ENCODE results near the gene FOCAD. TPM values are rescaled to one million over a fixed set of nuclear protein-coding genes. Genes with fewer than 3 reads are reported as not detected.

Gene FOCAD
- total RNA-seq, 2 donors from 2014 or later, result 42.5 to 50.1 TPM

DNA sequence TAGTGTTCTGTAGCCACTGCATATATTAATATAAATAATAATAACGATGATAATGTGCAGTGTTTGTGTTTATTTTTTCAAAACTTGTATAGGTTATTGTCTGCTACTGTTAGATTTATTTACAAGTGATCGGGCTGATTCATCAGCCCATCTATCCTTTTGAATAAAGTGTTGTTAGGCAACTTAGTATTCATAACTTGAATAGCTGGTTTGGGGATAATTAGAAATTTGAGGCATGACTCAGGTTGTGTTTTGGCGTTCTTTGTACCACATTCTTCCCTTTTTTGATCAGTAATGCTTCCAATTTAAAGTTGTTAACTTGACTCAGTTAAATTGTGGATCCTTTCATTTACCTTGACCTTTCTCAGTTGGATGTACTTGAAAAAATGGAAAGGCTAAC, 69.7 kb downstream of the FOCAD start:
- no peak for DNase-seq (ENCODE audit: low spot score)
- TF ChIP-seq, protein P1, sequence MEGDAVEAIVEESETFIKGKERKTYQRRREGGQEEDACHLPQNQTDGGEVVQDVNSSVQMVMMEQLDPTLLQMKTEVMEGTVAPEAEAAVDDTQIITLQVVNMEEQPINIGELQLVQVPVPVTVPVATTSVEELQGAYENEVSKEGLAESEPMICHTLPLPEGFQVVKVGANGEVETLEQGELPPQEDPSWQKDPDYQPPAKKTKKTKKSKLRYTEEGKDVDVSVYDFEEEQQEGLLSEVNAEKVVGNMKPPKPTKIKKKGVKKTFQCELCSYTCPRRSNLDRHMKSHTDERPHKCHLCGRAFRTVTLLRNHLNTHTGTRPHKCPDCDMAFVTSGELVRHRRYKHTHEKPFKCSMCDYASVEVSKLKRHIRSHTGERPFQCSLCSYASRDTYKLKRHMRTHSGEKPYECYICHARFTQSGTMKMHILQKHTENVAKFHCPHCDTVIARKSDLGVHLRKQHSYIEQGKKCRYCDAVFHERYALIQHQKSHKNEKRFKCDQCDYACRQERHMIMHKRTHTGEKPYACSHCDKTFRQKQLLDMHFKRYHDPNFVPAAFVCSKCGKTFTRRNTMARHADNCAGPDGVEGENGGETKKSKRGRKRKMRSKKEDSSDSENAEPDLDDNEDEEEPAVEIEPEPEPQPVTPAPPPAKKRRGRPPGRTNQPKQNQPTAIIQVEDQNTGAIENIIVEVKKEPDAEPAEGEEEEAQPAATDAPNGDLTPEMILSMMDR (IDR thresholded peaks at IDR 0.05), result no peak
- H3K9me3 ChIP-seq, result no peaks in the 10 kb centered on the region
- peaks cover 8% of the 10 kb centered on the region for H3K36me3 ChIP-seq
- no peak overlapping the region for H3K4me3 ChIP-seq
- no peak overlapping the region for H3K27ac ChIP-seq
- H3K4me1 ChIP-seq, result no peaks in the 10 kb centered on the region
- H3K27me3 ChIP-seq, result no peaks in the 10 kb centered on the region

GRCh38 chr9:20754556-20754955, 70.5 kb downstream of the FOCAD start:
- Histone ChIP-seq H3K4me3 (no peak overlapping the region), H3K27ac (no peak overlapping the region), H3K36me3 (peaks cover 8% of the 10 kb centered on the region), H3K9me3 (no peaks in the 10 kb centered on the region), H3K27me3 (no peaks in the 10 kb centered on the region), H3K4me1 (no peaks in the 10 kb centered on the region)
- TF ChIP-seq, protein P1 (IDR thresholded peaks at IDR 0.05), result no peak
- DNase-seq (ENCODE audit: low spot score), result no peak

DNA sequence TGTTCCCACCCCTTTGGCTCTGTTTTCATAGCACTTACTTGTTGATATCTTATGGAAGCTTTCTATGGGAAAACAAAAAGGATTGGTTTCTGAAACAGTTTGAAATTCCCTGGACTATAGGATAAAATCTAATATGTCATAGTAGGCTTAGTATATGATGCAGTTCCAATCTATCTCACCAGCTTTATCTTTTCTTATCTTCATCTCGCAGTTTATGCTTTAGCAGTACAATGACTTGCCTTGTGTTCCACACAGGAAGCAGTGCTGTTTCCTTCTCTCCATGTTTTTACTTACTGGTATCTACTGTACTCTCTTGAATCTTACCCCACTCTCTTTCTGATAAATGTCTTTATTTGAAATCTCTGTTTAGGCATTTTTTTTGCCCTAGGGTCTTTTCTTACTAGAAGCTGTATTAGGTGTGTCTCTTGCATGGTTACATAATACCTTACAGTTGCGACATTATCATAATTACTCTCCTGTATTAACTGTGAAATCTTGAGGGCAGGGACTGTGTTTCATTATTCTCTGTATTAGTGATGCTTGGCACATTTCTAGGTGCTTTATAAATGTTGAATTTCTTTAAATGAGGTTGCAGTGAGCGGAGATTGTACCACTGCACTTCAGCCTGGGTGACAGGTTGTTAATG, 76.3 kb downstream of the FOCAD start:
- Histone ChIP-seq H3K9me3 (no peaks in the 10 kb centered on the region), H3K27me3 (no peaks in the 10 kb centered on the region), H3K36me3 (peaks cover 14% of the 10 kb centered on the region), H3K27ac (no peak overlapping the region), H3K4me1 (no peaks in the 10 kb centered on the region), H3K4me3 (no peak overlapping the region)
- DNase-seq (ENCODE audit: low spot score), result no peak
- TF ChIP-seq, protein P1 (IDR thresholded peaks at IDR 0.05), result no peak

- no peaks in the 10 kb centered on the region for H3K27me3 ChIP-seq
- H3K4me1 ChIP-seq, result no peaks in the 10 kb centered on the region
- TF ChIP-seq, protein P1 (IDR thresholded peaks at IDR 0.05), result no peak
- H3K9me3 ChIP-seq, result no peaks in the 10 kb centered on the region
- no peak overlapping the region for H3K27ac ChIP-seq
- no peak overlapping the region for H3K4me3 ChIP-seq
- DNase-seq (ENCODE audit: low spot score), result no peak
- H3K36me3 ChIP-seq, result peaks cover 19% of the 10 kb centered on the region
These were observed 86.9 kb downstream of the FOCAD start for GRCh38 chr9:20770947-20771346.

- H3K36me3 ChIP-seq, result peaks cover 16% of the 10 kb centered on the region
- H3K4me1 ChIP-seq, result no peaks in the 10 kb centered on the region
- TF ChIP-seq, protein P1 (IDR thresholded peaks at IDR 0.05), result no peak
- no peaks in the 10 kb centered on the region for H3K27me3 ChIP-seq
- no peak overlapping the region for H3K27ac ChIP-seq
- DNase-seq (ENCODE audit: low spot score), result no peak
- H3K9me3 ChIP-seq, result no peaks in the 10 kb centered on the region
- no peak overlapping the region for H3K4me3 ChIP-seq
These were observed 87.7 kb downstream of the FOCAD start for GRCh38 chr9:20771729-20772128.

- no peak overlapping the region for H3K27ac ChIP-seq
- DNase-seq (ENCODE audit: low spot score), result no peak
- TF ChIP-seq, protein P1 (IDR thresholded peaks at IDR 0.05), result no peak
- H3K9me3 ChIP-seq, result no peaks in the 10 kb centered on the region
- H3K36me3 ChIP-seq, result peaks cover 10% of the 10 kb centered on the region
- H3K4me3 ChIP-seq, result no peak overlapping the region
- no peaks in the 10 kb centered on the region for H3K4me1 ChIP-seq
- H3K27me3 ChIP-seq, result no peaks in the 10 kb centered on the region
These were observed 91.6 kb downstream of the FOCAD start for GRCh38 chr9:20775683-20776082.
